Stimulated activated CD8-positive, alpha-beta memory T cell treated with anti-CD3 and anti-CD28 coated beads, Interleukin-7, amount 100 ng/mL, for 24 hours (primary cell): ENCODE measurements around the gene CEP55.

Experiments
- DNase-seq: peaks from one replicate; pipeline ENCODE4 v3.0.0-alpha.2; 2020; ENCODE audit warnings: low read depth

Gene CEP55

DNA sequence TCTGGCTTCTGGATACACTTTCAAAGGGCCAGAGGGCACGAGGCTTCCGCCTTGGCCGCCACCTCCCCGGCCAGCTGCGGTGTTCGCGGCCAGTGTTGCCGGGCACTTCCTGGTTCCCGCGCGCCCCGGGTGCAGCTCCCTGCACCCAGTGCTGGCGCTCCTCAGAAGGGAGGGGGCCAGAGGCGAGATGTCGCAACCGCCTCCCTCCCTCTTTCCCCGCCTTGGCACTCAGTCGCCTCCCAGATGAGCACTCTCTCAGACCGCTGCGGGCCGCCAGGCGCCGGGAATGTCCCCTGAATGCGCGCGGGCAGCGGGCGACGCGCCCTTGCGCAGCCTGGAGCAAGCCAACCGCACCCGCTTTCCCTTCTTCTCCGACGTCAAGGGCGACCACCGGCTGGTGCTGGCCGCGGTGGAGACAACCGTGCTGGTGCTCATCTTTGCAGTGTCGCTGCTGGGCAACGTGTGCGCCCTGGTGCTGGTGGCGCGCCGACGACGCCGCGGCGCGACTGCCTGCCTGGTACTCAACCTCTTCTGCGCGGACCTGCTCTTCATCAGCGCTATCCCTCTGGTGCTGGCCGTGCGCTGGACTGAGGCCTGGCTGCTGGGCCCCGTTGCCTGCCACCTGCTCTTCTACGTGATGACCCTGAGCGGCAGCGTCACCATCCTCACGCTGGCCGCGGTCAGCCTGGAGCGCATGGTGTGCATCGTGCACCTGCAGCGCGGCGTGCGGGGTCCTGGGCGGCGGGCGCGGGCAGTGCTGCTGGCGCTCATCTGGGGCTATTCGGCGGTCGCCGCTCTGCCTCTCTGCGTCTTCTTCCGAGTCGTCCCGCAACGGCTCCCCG lies 70.2 kb downstream of the CEP55 start, which contains the start of gene FFAR4:
Gene FFAR4, plus strand, starts transcription at position 231 of the 842 bp plus-strand sequence. Its CDS starts 56 bp downstream, at position 287.
- DNase-seq, result no peak

- no peak for DNase-seq
Measured at GRCh38 chr10:93567277-93568104, 71.1 kb downstream of the CEP55 start.

DNA sequence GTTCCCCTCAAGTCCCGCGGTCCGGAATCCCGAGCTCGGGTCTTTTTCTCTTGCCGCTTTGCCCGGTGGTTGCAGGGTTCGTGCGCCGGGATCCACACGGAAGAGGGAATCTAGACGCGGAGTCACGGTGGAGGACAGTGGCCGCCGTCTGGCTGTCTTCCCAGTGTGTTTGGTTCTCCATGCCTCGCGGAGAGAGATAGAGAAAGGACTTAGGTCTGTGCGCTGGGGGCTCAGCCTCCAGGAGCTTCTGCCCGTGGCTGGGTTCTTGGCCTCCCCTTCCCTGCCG lies 71.6 kb downstream of the CEP55 start:
- no peak for DNase-seq

DNA sequence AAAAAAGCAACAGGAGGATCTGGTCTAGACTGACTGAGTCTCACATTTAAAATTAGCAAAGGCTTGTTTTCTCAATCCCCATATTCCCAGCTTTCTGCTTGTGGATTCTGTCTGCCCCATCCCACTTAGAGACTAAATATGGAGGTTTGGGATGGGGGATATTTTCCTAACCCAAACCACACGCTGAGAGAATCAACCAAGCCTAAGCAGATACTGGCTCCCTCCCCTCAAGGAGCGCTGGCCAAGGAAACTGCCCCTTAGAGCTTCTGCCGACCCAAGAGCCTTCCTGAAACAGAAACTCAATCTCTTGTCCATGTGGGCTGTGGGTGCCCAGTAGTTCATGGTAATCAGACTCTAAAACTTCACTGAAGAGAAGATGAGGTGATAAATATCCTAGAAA lies 74.0 kb downstream of the CEP55 start:
- no peak for DNase-seq

DNA sequence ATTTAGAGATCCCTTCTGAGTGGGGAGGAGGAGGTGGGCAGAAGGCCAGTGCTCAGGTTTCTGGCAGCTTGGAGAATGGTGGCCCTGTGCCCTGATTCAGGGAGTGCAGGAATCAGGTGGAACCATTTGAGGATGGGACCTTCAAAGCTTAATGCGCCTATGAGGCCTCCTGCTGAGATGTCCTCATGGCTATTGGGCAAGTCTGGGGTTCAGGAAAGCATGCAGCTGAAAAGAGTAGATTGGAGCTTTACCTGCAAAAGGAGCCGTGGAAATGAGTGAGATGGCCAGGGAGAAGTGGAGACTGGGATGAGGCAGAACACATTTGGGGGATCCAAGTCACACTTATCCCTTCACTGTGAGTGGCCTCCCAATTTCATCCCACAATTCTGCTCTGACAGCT lies 76.2 kb downstream of the CEP55 start:
- DNase-seq, result no peak

DNA sequence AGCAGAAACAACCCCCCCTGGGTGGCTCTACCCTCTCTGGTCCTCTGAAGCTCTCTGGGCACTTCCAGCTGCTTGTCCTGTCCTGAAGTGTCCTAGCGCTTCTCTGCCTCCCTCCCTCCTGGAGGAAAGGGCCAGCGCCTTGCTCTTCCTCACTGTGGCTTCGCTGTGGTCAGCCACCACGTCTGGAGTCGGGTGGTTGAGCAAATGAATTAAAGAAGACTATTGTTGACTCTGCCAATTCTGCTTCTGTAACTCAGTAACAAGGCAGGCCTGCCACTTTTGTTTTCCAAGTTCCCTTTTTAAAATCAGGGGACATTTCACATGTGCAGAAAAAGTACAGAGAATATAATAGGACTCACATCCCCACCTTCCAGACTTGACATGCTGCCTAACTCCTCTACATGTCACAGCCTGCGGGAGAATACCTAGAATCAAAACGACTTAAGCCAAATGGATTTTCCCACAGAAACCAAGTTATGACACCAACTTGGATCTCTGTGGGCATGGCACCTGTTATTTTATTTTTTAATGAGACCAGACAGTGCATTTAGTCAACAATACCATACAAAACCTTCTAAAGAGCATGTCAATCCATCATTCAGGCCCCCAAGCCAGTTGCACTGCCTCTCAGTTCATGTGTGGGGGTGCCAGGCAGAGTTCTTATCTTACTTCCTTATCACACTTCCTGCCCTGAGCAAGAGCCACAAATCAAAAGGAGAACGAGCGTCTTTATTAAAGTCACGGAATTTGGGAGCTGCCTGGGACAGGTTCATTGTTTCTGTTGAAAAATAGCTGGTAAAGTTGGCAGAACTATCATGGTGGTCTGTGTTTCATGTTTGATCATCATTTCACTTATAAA lies 76.9 kb downstream of the CEP55 start:
- DNase-seq, result no peak

DNA sequence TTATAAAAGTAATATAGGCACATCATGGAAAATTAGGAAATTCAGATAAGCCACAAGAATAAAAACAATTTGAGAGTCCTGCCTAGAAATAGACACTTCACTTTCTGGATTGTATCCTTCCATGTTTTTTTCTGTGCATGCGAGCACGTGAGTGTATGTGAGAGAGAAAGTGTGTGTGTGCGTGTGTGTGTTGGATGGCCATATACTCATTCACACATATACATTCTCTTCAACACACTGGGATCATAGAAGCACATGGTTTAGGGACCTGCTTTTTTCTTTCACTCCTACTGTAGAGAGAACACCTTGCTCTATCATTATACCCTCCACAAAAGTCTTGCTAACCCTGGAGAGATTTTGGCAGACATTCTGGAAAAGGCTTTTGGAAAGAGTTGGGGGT lies 77.5 kb downstream of the CEP55 start:
- DNase-seq, result no peak

- DNase-seq, result no peak
Measured at GRCh38 chr10:93576888-93577287, 80.5 kb downstream of the CEP55 start.

DNA sequence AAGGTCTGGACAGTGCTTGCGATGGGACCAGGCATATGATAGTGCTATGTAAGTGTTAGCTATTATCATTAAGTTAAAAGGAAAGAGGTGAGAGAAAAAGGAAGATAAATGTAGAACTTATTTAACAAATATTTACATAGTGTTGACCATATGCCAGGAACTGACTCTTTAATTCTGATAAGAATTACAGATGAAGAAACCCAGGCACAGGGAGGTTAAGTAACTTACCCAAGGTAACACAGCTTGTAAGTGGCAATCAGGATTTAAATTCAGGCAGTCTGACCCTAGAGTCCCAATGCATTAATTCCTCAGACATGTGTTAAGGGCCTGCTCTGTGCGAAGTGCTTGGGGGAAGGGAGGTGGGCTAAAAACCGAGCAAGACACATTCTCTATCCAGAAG lies 81.2 kb downstream of the CEP55 start:
- DNase-seq, result no peak
